SU-DHL-6 (cell line): ENCODE results near the gene ENTR1.

Experiments used
- H2AFZ ChIP-seq: fragments of 200-600 bp; sonication (generic); 2 replicates; pipeline ENCODE4 v1.6.1; 2014; ENCODE audit warnings: low read depth, mild to moderate bottlenecking, moderate library complexity, mixed read lengths, antibody characterized with exemption, low read length; ENCODE audit not compliant: severe bottlenecking
- H3F3A ChIP-seq: fragments of 200-600 bp; shearing (Covaris generic); 2 replicates; pipeline ENCODE4 v1.6.0; 2016; ENCODE audit warnings: antibody characterized with exemption, mild to moderate bottlenecking; ENCODE audit not compliant: insufficient read depth
- H3K27ac ChIP-seq: fragments of 200-600 bp; sonication (generic); 2 replicates; pipeline ENCODE4 v1.5.1; 2016; ENCODE audit warnings: low read depth, mild to moderate bottlenecking, low read length, moderate library complexity, mixed read lengths
- H3K27me3 ChIP-seq: fragments of 200-600 bp; sonication (generic), shearing (Covaris generic); 2 replicates; pipeline ENCODE4 v1.6.0; 2014; ENCODE audit warnings: mild to moderate bottlenecking, low read length
- H3K36me3 ChIP-seq: fragments of 200-600 bp; sonication (generic); 2 replicates; pipeline ENCODE4 v1.6.1; 2014; ENCODE audit warnings: mild to moderate bottlenecking, low read length, mixed read lengths
- H3K4me2 ChIP-seq: fragments of 300-600, 200-600 bp; shearing (Covaris generic), sonication (generic); 2 replicates; pipeline ENCODE4 v1.6.0; 2014; ENCODE audit warnings: low read length, low read depth, mild to moderate bottlenecking; ENCODE audit not compliant: poor library complexity, severe bottlenecking
- H3K4me3 ChIP-seq: fragments of 200-600 bp; sonication (generic); 2 replicates; pipeline ENCODE4 v1.5.1; 2014; ENCODE audit warnings: antibody characterized with exemption, low read length, mild to moderate bottlenecking, mixed read lengths; ENCODE audit not compliant: insufficient read depth, poor library complexity, severe bottlenecking
- H3K79me2 ChIP-seq: fragments of 200-600 bp; sonication (generic); 2 replicates; pipeline ENCODE4 v1.6.1; 2014; ENCODE audit warnings: mild to moderate bottlenecking, low read length, moderate library complexity; ENCODE audit not compliant: insufficient read depth
- H3K9ac ChIP-seq: fragments of 200-600 bp; sonication (generic); 2 replicates; pipeline ENCODE4 v1.7.0; 2014; ENCODE audit warnings: mild to moderate bottlenecking, low read length
- H3K9me2 ChIP-seq: fragments of 200-600 bp; sonication (generic); replicated peaks from 2 replicates; pipeline ENCODE4 v1.6.1; 2014; ENCODE audit warnings: low read length; ENCODE audit not compliant: insufficient read depth
- H3K9me3 ChIP-seq: fragments of 200-600 bp; sonication (generic); 2 replicates; pipeline ENCODE4 v1.6.1; 2014; ENCODE audit warnings: low read length, mixed read lengths; ENCODE audit not compliant: insufficient read depth
- H4K20me1 ChIP-seq: fragments of 200-600 bp; sonication (generic); 2 replicates; pipeline ENCODE4 v1.6.1; 2014; ENCODE audit warnings: low read depth, mild to moderate bottlenecking, antibody characterized with exemption, low read length, moderate library complexity, mixed read lengths
- EZH2phosphoT487 ChIP-seq: fragments of 200-600 bp; sonication (generic), shearing (Covaris generic); conservative IDR thresholded peaks from 2 replicates; pipeline ENCODE4 v1.6.1; 2018; ENCODE audit warnings: mild to moderate bottlenecking, antibody characterized with exemption, low read length, moderate library complexity, mixed read lengths
- TF ChIP-seq, protein P1 (sequence below): fragments of 200-600 bp; sonication (generic); IDR thresholded peaks from one replicate; pipeline ENCODE4 v1.5.1; 2017; ENCODE audit warnings: antibody characterized with exemption, mild to moderate bottlenecking, low read length, moderate library complexity; ENCODE audit not compliant: insufficient read depth, poor library complexity, severe bottlenecking

ENTR1 gene

GRCh38 chr9:136379891-136380290, 30.5 kb downstream of the ENTR1 start:
- H3K27me3 ChIP-seq, result no peaks in the 10 kb centered on the region
- no peaks in the 10 kb centered on the region for H4K20me1 ChIP-seq
- H3K9ac ChIP-seq, result no peak overlapping the region
- H3K79me2 ChIP-seq, result no peaks in the 10 kb centered on the region
- no peak overlapping the region for H3K4me3 ChIP-seq
- no peaks in the 10 kb centered on the region for H3K9me2 ChIP-seq
- H3K4me2 ChIP-seq, result no peak overlapping the region
- no peak overlapping the region for H3K27ac ChIP-seq
- H3K36me3 ChIP-seq, result 0 out of 2 replicates have a peak, but pooled peaks cover 4% of the 10 kb centered on the region
- H3F3A ChIP-seq, result no peaks in the 10 kb centered on the region
- H3K9me3 ChIP-seq, result no peaks in the 10 kb centered on the region
- H2AFZ ChIP-seq, result no peak overlapping the region
- TF ChIP-seq, protein P1, sequence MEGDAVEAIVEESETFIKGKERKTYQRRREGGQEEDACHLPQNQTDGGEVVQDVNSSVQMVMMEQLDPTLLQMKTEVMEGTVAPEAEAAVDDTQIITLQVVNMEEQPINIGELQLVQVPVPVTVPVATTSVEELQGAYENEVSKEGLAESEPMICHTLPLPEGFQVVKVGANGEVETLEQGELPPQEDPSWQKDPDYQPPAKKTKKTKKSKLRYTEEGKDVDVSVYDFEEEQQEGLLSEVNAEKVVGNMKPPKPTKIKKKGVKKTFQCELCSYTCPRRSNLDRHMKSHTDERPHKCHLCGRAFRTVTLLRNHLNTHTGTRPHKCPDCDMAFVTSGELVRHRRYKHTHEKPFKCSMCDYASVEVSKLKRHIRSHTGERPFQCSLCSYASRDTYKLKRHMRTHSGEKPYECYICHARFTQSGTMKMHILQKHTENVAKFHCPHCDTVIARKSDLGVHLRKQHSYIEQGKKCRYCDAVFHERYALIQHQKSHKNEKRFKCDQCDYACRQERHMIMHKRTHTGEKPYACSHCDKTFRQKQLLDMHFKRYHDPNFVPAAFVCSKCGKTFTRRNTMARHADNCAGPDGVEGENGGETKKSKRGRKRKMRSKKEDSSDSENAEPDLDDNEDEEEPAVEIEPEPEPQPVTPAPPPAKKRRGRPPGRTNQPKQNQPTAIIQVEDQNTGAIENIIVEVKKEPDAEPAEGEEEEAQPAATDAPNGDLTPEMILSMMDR, result no peak
- TF ChIP-seq EZH2phosphoT487, result no peak

DNA sequence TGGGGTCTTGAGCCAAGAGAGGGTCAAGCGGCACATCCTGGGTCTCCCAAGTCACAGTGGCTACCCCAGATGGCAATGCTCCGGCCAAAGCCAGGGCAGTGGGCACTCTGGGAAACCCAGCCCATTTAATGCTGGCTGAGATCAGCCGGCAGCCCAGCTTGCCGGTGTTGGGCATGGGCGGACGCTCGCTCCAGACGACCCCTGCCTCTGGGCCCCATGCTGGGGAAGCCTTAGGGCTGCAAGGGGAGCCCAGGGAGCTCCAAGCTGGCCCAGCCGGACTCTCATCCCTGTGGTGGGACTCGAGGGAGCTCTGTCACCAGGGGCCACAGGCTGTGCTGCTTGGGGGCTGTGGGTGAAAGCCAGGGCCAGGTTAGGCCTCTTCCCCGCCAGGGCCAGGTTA, 31.0 kb downstream of the ENTR1 start:
- no peak overlapping the region for H3K4me2 ChIP-seq
- no peaks in the 10 kb centered on the region for H3K79me2 ChIP-seq
- no peaks in the 10 kb centered on the region for H3K36me3 ChIP-seq
- H3K27me3 ChIP-seq, result no peaks in the 10 kb centered on the region
- no peak overlapping the region for H2AFZ ChIP-seq
- no peaks in the 10 kb centered on the region for H4K20me1 ChIP-seq
- H3K9ac ChIP-seq, result no peak overlapping the region
- TF ChIP-seq, protein P1, result no peak
- TF ChIP-seq EZH2phosphoT487, result no peak
- H3F3A ChIP-seq, result no peaks in the 10 kb centered on the region
- H3K9me3 ChIP-seq, result no peaks in the 10 kb centered on the region
- H3K27ac ChIP-seq, result no peak overlapping the region
- H3K9me2 ChIP-seq, result no peaks in the 10 kb centered on the region
- no peak overlapping the region for H3K4me3 ChIP-seq

GRCh38 chr9:136379003-136379287, 31.5 kb downstream of the ENTR1 start:
- no peaks in the 10 kb centered on the region for H3K9me2 ChIP-seq
- H2AFZ ChIP-seq, result no peak overlapping the region
- TF ChIP-seq, protein P1, result no peak
- TF ChIP-seq EZH2phosphoT487, result no peak
- no peaks in the 10 kb centered on the region for H3K27me3 ChIP-seq
- no peaks in the 10 kb centered on the region for H3K79me2 ChIP-seq
- H3K9me3 ChIP-seq, result no peaks in the 10 kb centered on the region
- H3F3A ChIP-seq, result no peaks in the 10 kb centered on the region
- no peaks in the 10 kb centered on the region for H3K36me3 ChIP-seq
- no peak overlapping the region for H3K4me3 ChIP-seq
- no peak overlapping the region for H3K27ac ChIP-seq
- no peak overlapping the region for H3K4me2 ChIP-seq
- H3K9ac ChIP-seq, result no peak overlapping the region
- H4K20me1 ChIP-seq, result no peaks in the 10 kb centered on the region
